ENCODE results near the gene EIF2S3. TPM values are rescaled to one million over a fixed set of nuclear protein-coding genes. Genes with fewer than 3 reads are reported as not detected.
"Not testable (repeated sequence)": the region's sequence is repeated elsewhere in the genome, so short reads cannot be mapped to it uniquely, and the experiment has no call there.

EIF2S3 gene
- 370 and 403 TPM in 2 replicates for total RNA-seq (2014; rRNA removed; shearing (Covaris generic))

DNA sequence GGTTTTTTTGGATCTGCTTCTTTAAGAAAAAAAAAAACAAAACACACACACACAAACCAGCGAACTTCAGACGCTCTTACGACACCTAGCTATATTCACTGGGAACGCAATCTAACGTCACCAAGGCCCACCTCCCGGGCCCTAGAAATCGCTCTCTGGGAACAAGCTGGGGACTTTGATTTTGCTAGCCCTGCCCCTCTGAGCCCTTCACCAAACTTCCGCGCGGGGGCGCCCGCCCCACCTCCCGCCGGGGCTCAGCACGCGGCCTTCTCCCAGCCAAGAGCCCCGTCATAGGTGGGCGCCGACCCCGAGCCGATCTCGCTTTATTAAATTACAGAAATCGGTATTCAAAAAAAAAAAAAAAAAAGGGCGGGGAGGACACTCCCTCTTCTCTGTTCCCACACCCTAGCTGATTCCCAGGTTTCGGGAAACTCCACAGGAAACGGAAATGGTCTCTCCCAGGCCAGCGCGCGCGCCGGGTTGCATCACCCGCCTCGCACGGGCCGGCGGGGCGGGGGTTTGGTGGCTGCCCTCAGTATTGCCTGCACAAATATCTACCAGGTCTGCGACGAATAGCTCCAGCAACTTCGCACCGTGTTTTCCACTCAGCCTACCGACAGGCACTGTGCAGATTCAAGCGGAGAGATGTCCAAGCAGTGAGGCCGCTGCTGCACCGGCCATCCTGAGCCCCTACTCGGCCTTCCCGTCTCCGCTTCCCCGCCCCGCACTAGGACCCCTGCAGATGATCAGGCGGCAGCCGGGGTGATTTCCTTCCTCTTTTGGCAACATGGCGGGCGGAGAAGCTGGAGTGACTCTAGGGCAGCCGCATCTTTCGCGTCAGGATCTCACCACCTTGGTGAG is at the start of gene EIF2S3:
TSS of gene EIF2S3 (plus strand) at position 775 of the 861 bp plus-strand sequence. CDS start at position 788, 13 bp downstream.
- DNase-seq (ENCODE audit: low spot score) = peak; percentile 96

DNA sequence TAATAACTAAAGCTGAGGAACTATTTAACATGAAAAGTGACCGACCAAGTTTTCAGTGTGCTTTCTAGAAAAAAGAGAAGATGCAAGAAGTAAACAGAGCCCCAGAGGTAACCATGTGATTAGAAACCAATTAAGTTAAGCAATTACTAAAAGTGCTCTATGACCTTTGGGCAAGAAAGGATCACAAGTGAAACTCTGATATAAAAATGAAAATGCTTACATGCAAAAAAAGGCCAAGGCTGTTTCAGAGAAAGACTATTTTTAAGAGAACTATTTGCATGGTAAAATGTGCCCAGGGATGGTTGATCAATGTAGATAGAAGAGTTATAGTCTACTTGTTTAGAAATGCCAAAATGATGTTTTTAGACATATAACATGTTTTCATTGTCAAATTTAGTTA is 49.7 kb upstream of the EIF2S3 start:
- no peak for DNase-seq (ENCODE audit: low spot score)

DNA sequence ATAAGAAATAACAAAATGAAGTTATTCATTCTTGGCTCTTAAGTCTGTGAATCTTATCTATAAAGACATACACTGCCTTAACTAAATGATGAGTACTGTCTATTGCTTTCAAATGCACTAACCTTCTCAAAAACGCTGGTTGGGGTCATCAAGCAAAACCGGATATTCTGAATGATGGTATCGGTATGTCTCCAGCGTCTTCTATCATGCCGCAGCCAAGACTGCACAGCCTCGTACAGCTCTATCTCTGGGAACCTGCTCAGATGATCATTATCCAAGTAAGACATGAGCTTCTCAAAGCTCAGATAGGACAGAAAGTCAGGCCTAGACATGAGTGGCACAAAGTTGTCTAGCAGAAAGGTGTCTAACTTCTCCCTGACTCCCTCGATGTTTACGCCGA is 48.9 kb upstream of the EIF2S3 start:
- DNase-seq (ENCODE audit: low spot score) = no peak

DNA sequence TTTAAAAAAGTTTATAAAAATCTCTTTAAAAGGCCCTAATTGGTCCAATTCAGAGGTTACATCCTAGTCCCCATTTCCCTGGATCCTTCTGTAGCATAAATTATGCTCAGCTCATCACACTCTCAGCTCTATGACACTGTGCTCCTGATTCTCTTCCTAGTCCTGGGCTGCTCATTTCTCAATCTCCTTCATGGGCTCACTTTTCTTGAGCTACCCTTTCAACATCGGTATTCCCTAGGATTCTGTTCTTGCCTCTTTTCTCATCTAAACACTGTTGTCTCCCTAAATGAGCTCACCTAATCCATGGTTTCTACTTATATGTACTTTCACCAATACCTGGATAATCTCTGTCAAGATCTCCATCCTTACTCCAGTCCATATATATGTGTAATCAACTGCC is 42.5 kb upstream of the EIF2S3 start:
- no peak for DNase-seq (ENCODE audit: low spot score)

GRCh38 chrX:24014388-24015018 is 40.3 kb upstream of the EIF2S3 start:
- DNase-seq (ENCODE audit: low spot score) = no peak

DNA sequence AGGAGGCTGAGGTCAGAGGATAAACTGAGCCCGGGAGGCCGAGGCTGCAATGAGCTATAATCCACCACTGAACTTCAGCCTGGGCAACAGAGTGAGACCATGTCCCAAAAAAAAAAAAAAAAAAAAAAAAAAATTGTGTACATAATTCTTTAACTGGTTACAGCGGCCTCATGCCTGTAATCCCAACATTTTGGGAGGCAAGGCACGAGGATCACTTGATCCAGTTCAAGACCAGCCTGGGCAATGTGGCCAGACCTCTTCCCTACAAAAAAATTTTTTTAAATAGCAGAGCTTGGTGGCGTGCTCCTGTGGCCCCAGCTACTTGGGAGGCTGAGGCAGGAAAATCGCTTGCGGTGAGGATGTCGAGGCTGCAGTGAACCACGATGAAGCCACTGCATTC is 37.1 kb upstream of the EIF2S3 start:
- DNase-seq (ENCODE audit: low spot score) = no peak

- no peak for DNase-seq (ENCODE audit: low spot score)
Measured at GRCh38 chrX:24018809-24019208, 35.9 kb upstream of the EIF2S3 start.

DNA sequence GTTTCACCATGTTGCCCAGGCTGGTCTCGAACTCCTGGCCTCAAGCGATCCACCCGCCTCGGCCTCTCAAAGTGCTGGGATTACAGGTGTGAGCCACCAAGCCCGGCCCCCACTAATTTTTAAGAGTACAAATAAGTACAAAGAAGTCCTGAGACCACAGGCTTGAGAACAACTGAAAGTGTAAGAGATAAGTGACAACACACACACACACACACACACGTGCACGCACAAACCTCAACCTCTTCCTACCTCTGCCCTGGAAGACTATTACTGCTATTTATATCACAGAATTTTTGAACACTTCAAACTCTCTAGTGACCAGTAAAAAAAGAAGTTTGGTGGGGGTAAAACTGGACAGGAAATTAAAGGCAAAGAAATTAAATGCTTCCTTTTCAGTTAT is 35.3 kb upstream of the EIF2S3 start:
- DNase-seq (ENCODE audit: low spot score) = no peak

- no peak for DNase-seq (ENCODE audit: low spot score)
Measured at GRCh38 chrX:24020306-24020876, 34.4 kb upstream of the EIF2S3 start.

GRCh38 chrX:24023544-24023943 is 31.2 kb upstream of the EIF2S3 start:
- no peak for DNase-seq (ENCODE audit: low spot score)

- peak; percentile 26 for DNase-seq (ENCODE audit: low spot score)
Measured at GRCh38 chrX:24023972-24024669, 30.6 kb upstream of the EIF2S3 start.

GRCh38 chrX:24024819-24025740 is 29.7 kb upstream of the EIF2S3 start:
- DNase-seq (ENCODE audit: low spot score) = peak; percentile 84

- peak; percentile 65 for DNase-seq (ENCODE audit: low spot score)
Measured at GRCh38 chrX:24025741-24026403, 28.9 kb upstream of the EIF2S3 start.

- peak; percentile 28 for DNase-seq (ENCODE audit: low spot score)
Measured at GRCh38 chrX:24026432-24026831, 28.3 kb upstream of the EIF2S3 start.

DNA sequence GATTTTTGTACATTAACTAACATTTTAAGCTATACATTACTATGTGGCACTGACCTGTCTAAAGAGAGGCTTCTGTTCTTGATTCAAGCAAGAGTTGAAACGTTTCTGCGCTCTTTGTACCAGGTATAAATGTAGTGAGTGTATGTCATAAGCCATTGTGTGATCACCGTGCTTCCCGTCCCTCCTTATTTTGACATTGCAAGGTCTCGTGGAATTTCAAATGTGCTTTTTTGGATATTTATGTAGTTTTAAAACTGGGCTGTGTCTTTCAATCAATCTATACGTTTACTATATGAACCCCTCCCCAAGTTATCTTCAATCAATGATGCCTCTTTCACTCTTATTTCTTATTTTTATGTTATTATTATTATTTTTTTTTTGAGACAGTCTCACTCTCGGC is 27.7 kb upstream of the EIF2S3 start, which contains the start of gene KLHL15:
TSS of gene KLHL15 (minus strand) at position 101 of the 400 bp plus-strand sequence. CDS start 20,493 bp downstream, outside the sequence.
- no peak for DNase-seq (ENCODE audit: low spot score)

- DNase-seq (ENCODE audit: low spot score) = no peak
Measured at GRCh38 chrX:24027985-24028384, 26.8 kb upstream of the EIF2S3 start.

DNA sequence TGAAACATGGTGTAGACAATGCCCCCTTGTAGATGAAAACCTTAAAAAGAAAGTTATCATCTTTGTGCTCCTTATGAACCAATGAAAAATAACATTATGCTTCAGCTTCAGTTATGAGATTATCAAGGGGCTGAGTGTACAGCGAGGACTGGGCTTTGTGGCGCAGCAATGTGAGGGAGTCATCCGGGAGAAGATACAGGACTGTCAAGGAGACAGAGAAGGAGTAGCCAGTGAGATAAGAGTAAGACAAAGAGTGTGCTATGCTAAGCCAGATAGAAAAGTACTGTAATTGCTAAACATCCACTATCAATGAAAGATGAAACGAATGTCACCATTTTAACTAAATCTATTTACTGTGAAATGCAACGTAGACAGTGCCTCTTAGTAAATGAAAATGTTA is 24.2 kb upstream of the EIF2S3 start:
- DNase-seq (ENCODE audit: low spot score) = no peak

GRCh38 chrX:24034485-24034884 is 20.3 kb upstream of the EIF2S3 start:
- DNase-seq (ENCODE audit: low spot score) = no peak

- no peak for DNase-seq (ENCODE audit: low spot score)
Measured at GRCh38 chrX:24037729-24038128, 17.0 kb upstream of the EIF2S3 start.

DNA sequence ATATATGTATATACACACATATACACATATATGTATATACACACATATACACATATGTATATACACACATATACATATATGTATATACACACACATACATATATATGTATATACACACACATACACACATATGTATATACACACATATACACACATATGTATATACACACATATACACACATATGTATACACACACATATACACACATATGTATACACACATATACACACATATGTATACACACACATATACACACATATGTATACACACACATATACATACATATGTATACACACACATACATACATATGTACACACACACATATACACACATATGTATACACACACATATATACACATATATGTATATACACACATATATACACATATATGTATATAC is 8.7 kb upstream of the EIF2S3 start:
- not testable (repeated sequence) for DNase-seq (ENCODE audit: low spot score)

Measured in A172 (cell line).